Activated CD4-positive, alpha-beta T cell treated with anti-CD3 and anti-CD28 coated beads, Interleukin-2, amount 10 ng/mL, durations not matched to agents 24 days and 14 days (primary cell): ENCODE results near the gene LLCFC1. TPM values are rescaled to one million over a fixed set of nuclear protein-coding genes. Genes with fewer than 3 reads are reported as not detected.

ENCODE experiments used
- DNase-seq: peaks from one replicate; pipeline ENCODE4 v3.0.0; 2022
- H3K27ac Mint-ChIP-seq: one replicate; pipeline ENCODE4 v1.8.0; 2022; ENCODE audit warnings: mild to moderate bottlenecking, mixed read lengths
- H3K27me3 Mint-ChIP-seq: one replicate; pipeline ENCODE4 v1.8.0; 2022; ENCODE audit warnings: mixed read lengths
- H3K36me3 Mint-ChIP-seq: one replicate; pipeline ENCODE4 v1.8.0; 2022; ENCODE audit warnings: low read depth, mild to moderate bottlenecking, mixed read lengths
- H3K4me1 Mint-ChIP-seq: one replicate; pipeline ENCODE4 v1.8.0; 2021; ENCODE audit warnings: mixed read lengths
- H3K4me3 Mint-ChIP-seq: one replicate; pipeline ENCODE4 v1.8.0; 2022; ENCODE audit warnings: mild to moderate bottlenecking, moderate library complexity, mixed read lengths
- H3K9me3 Mint-ChIP-seq: one replicate; pipeline ENCODE4 v1.8.0; 2021; ENCODE audit warnings: mixed read lengths
- intact Hi-C: fragments of 100-400 bp; cut with micrococcal nuclease; formaldehyde crosslinking; loops from one replicate; pipeline ENCODE4 v1.15.1; 2023
- total RNA-seq: library from RNA; stranded (reverse); gene quantifications from 2 replicates; pipeline ENCODE4 v1.2.3, GENCODE V29; 2022

LLCFC1 gene
- not detected in 2 replicates for total RNA-seq

- Mint-ChIP-seq H3K4me3 (no peak within 1 kb of the TSS), H3K9me3 (no peaks in the 10 kb centered on the region), H3K4me1 (no peaks in the 10 kb centered on the region), H3K27me3 (no peaks in the 10 kb centered on the region), H3K36me3 (no peaks in the 10 kb centered on the region), H3K27ac (no peak within 1 kb of the TSS)
- DNase-seq, result no peak
- intact Hi-C loops, result no loop called here
Observed at GRCh38 chr7:142939226-142939910, at the start of gene LLCFC1. Gene LLCFC1, plus strand, starts transcription at chr7:142939484. Its CDS starts 138 bp downstream, at chr7:142939622.

GRCh38 chr7:142889816-142890215 lies 49.5 kb upstream of the LLCFC1 start:
- H3K9me3 Mint-ChIP-seq, result no peaks in the 10 kb centered on the region
- no peaks in the 10 kb centered on the region for H3K4me1 Mint-ChIP-seq
- no peaks in the 10 kb centered on the region for H3K27me3 Mint-ChIP-seq
- no peaks in the 10 kb centered on the region for H3K36me3 Mint-ChIP-seq
- H3K4me3 Mint-ChIP-seq, result no peak overlapping the region
- intact Hi-C loops, result no loop called here
- DNase-seq, result no peak
- no peak overlapping the region for H3K27ac Mint-ChIP-seq

- intact Hi-C loops, result no loop called here
- H3K36me3 Mint-ChIP-seq, result no peaks in the 10 kb centered on the region
Observed at GRCh38 chr7:142890874-142891485, 48.3 kb upstream of the LLCFC1 start.

GRCh38 chr7:142891490-142892082 lies 47.7 kb upstream of the LLCFC1 start:
- DNase-seq, result no peak
- Mint-ChIP-seq H3K4me1 (no peaks in the 10 kb centered on the region), H3K27ac (no peak overlapping the region), H3K36me3 (no peaks in the 10 kb centered on the region), H3K9me3 (no peaks in the 10 kb centered on the region), H3K27me3 (no peaks in the 10 kb centered on the region), H3K4me3 (no peak overlapping the region)
- intact Hi-C loops, result no loop called here

More at GRCh38 chr7:142890874-142891485, 48.3 kb upstream of the LLCFC1 start:
- no peak for DNase-seq
- H3K27me3 Mint-ChIP-seq, result no peaks in the 10 kb centered on the region
- H3K4me3 Mint-ChIP-seq, result no peak overlapping the region
- H3K27ac Mint-ChIP-seq, result no peak overlapping the region
- H3K9me3 Mint-ChIP-seq, result no peaks in the 10 kb centered on the region
- no peaks in the 10 kb centered on the region for H3K4me1 Mint-ChIP-seq

GRCh38 chr7:142892951-142893350 lies 46.3 kb upstream of the LLCFC1 start:
- DNase-seq, result no peak
- intact Hi-C loops, result no loop called here
- no peaks in the 10 kb centered on the region for H3K9me3 Mint-ChIP-seq
- no peak overlapping the region for H3K4me3 Mint-ChIP-seq
- no peak overlapping the region for H3K27ac Mint-ChIP-seq
- no peaks in the 10 kb centered on the region for H3K4me1 Mint-ChIP-seq
- no peaks in the 10 kb centered on the region for H3K36me3 Mint-ChIP-seq
- peaks cover 4% of the 10 kb centered on the region for H3K27me3 Mint-ChIP-seq

DNA sequence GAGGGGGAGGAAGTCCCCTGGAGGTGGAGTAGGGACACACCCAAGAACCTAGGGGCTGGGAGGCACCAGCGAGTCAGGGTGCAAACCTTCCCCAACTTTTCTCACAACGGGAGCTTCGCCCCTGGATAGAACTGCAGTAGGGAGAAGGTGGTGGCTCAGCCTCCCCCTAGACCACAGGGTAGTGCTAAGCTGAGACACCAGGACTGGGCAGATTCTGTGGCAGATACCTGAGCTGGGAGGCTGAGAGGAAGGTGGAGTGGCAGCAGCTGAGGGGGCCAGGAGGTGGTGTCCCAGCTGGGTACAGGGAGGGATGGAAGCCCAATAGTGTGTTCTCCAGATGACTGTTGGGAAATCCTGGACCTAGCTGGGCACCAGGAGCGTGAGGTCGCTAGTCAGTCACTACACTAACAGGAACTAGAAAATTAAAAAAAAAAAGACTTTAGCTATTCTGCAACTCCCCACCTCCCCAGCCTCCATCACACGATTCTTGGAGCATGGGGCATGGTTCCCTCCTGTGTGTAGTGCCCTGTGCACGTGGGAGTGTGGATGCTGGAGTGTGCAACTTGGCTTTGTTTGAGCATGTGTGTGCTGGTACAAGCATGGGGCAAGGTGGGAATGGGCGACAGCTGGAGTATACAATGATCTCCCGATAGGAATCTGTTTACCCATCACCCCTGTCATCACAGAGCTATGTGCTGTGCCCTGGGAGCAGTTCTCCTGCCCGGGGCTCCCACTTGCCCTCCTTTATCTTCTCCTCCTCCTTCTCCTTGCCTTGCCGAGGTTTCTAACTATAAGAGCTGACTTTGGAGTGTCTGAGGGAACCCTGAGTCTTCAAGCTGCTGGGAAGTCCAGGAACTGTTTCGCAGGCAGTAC lies 44.9 kb upstream of the LLCFC1 start:
- Mint-ChIP-seq H3K27ac (no peak overlapping the region), H3K27me3 (peaks cover 4% of the 10 kb centered on the region), H3K9me3 (no peaks in the 10 kb centered on the region), H3K4me3 (no peak overlapping the region), H3K36me3 (no peaks in the 10 kb centered on the region), H3K4me1 (no peaks in the 10 kb centered on the region)
- no peak for DNase-seq
- intact Hi-C loops, result no loop called here

DNA sequence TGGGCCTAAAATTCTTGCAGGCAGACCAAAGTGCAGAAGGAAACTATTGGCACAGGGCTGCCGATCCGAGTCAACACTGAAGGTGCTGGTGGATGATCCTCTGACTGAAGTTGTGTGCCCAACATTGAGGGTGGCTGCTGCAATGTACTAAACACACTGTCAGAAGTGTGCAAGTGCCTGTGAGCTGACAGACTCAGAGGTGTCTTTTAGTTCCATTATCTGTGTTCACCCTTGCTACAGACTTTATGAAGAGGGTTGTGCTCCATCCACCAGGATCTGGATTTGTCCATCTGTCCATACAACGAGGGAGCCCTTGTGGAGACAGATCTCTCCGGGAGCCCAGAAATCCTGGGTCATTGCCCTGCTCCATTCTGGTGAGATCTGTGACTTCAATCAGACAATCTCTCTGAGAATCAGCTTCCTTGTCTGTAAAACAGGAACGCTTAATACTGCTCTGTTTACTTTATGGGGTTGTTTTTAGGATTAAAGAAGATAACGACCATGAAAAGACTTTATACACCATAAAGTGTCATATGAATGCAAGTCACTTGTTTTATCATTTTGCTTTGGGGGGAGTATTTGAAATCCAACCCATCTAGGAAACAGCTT lies 44.2 kb upstream of the LLCFC1 start:
- Mint-ChIP-seq H3K4me3 (no peak overlapping the region), H3K4me1 (no peaks in the 10 kb centered on the region), H3K27me3 (peaks cover 8% of the 10 kb centered on the region), H3K27ac (no peak overlapping the region), H3K36me3 (no peaks in the 10 kb centered on the region), H3K9me3 (no peaks in the 10 kb centered on the region)
- DNase-seq, result no peak
- intact Hi-C loops, result no loop called here

DNA sequence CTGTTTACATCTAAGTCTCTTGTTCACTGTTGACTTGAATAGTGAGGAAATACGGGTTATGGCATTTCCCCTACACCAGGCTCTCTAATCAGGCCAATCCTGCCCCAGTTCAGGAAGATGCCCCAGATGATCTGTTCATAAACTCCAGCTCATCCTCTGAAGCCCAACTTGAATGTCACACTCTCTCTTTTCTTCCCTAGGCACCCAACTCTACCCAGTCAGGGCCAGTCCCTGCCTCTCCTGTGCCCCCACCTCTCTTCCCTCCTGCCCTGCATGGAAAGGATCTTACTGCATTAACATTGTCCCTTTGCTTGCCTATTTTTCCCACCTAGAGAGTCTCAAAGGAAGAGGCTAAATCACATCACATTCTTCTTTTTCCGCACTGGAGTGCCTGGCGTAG lies 43.1 kb upstream of the LLCFC1 start:
- Mint-ChIP-seq H3K9me3 (no peaks in the 10 kb centered on the region), H3K4me1 (no peaks in the 10 kb centered on the region), H3K27ac (no peak overlapping the region), H3K4me3 (no peak overlapping the region), H3K36me3 (no peaks in the 10 kb centered on the region), H3K27me3 (peaks cover 8% of the 10 kb centered on the region)
- no peak for DNase-seq
- intact Hi-C loops, result no loop called here

DNA sequence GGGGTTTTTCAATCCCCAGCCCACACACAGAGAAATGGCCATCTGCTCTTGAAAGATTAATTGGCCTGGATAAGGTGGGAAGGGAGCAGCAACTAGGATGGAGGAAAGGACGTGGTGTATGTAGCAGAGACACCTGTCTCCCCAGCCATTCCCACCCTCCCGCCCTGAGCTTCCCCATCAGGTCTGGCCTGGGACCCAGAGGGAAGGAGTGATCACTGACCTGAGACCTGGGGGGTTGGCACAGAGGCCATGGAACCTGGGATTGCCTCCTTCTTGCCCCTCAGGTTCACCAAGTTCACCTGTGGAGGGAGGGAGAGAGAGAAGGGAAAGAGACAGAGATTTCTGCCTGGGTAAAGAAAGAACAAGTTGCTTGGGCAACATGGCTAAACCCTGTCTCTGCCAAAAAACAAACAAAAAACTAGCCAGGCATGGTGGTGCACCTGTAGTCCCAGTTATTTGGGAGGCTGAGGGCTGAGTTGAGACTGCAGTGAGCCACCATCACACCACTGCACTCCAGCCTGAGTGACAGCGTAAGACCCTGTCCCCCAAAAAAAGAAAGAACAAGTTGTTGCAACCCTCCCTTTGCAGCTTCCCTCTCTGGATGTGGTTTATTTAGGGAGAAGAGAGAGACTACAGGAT lies 42.4 kb upstream of the LLCFC1 start:
- no peak overlapping the region for H3K27ac Mint-ChIP-seq
- H3K36me3 Mint-ChIP-seq, result no peaks in the 10 kb centered on the region
- no peak for DNase-seq
- intact Hi-C loops, result no loop called here
- H3K4me3 Mint-ChIP-seq, result no peak overlapping the region
- no peaks in the 10 kb centered on the region for H3K9me3 Mint-ChIP-seq
- no peaks in the 10 kb centered on the region for H3K4me1 Mint-ChIP-seq
- peaks cover 13% of the 10 kb centered on the region for H3K27me3 Mint-ChIP-seq

GRCh38 chr7:142897691-142898090 lies 41.6 kb upstream of the LLCFC1 start:
- Mint-ChIP-seq H3K4me3 (no peak overlapping the region), H3K9me3 (no peaks in the 10 kb centered on the region), H3K27ac (no peak overlapping the region), H3K27me3 (peaks cover 13% of the 10 kb centered on the region), H3K4me1 (no peaks in the 10 kb centered on the region), H3K36me3 (no peaks in the 10 kb centered on the region)
- DNase-seq, result no peak
- intact Hi-C loops, result no loop called here

GRCh38 chr7:142898377-142899170 lies 40.7 kb upstream of the LLCFC1 start:
- Mint-ChIP-seq H3K27ac (no peak overlapping the region), H3K9me3 (no peaks in the 10 kb centered on the region), H3K27me3 (peaks cover 16% of the 10 kb centered on the region), H3K4me1 (no peaks in the 10 kb centered on the region), H3K36me3 (no peaks in the 10 kb centered on the region), H3K4me3 (no peak overlapping the region)
- intact Hi-C loops, result no loop called here
- DNase-seq, result no peak

GRCh38 chr7:142899661-142900060 lies 39.6 kb upstream of the LLCFC1 start:
- H3K4me3 Mint-ChIP-seq, result no peak overlapping the region
- intact Hi-C loops, result no loop called here
- H3K4me1 Mint-ChIP-seq, result no peaks in the 10 kb centered on the region
- H3K9me3 Mint-ChIP-seq, result no peaks in the 10 kb centered on the region
- no peak for DNase-seq
- H3K36me3 Mint-ChIP-seq, result no peaks in the 10 kb centered on the region
- no peak overlapping the region for H3K27ac Mint-ChIP-seq
- peaks cover 16% of the 10 kb centered on the region for H3K27me3 Mint-ChIP-seq
